CD1c-positive myeloid dendritic cell (primary cell): ENCODE data around the gene CLCF1.

Experiments
- DNase-seq: peaks from one replicate; pipeline ENCODE4 v3.0.0-alpha.2; 2016; ENCODE audit errors: extremely low spot score

CLCF1 gene

DNA sequence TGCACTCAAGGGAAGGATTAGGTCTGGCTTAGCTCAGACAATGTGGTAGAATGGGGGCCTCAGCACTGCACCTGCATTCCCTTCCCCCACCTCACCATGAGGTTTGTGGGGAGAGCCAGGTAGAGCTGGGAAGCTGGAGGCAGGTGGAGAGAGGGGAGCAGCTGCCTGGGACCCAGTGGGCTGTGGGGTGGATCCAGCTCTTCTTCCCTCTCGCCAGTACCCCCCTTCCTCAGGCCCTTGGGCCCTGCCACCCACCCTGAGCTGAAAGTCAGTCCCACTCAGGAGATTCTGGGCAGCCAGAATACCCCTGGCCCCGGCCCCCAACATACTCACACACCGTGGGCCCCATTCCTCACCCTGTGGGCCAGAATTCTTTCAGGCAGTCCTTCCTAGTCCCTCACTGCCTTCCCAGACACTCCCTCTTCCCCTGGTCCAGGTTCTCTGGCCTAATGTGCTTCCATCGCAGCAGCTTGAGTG, 17.0 kb downstream of the CLCF1 start:
- DNase-seq = no peak

GRCh38 chr11:67355794-67356386, 17.5 kb downstream of the CLCF1 start:
- DNase-seq = no peak

DNA sequence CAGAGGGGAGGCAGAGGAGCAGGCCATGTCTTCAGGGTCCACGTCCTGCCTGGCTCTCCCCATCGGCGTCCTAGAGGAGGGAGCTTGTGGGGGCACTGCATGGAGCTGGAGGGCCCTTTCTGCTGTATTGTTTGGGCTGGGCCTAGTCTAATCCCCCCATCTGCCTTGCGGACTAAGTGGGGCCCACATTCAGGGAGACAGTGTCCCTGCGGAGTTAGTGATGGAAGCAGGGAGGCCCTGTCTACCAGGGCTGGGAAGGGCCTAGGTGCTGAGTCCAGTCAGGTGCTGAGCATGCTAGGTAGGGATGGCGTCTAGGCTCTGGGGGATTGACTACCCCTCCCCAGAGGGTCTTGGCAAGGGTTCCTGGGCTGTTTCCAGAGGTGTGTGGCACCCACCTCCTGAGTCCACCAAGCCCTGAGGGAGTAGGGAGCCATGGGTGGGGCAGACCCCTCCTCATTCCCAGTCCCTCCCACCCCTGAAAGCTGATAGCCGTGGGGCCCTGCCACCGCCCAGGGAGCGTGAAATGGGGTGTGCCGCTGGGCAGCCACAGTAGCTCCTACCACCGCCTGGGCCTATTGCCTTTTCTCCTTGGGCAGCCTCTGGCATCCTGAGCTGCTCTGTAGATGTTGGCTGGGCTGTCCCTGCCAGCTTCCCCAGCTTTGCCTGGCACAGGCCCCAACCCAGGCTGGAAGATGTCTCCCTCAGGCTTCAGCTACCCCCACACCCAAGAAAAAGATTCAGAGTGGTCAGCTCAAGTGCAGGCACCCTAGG, 18.2 kb downstream of the CLCF1 start:
- no peak for DNase-seq

DNA sequence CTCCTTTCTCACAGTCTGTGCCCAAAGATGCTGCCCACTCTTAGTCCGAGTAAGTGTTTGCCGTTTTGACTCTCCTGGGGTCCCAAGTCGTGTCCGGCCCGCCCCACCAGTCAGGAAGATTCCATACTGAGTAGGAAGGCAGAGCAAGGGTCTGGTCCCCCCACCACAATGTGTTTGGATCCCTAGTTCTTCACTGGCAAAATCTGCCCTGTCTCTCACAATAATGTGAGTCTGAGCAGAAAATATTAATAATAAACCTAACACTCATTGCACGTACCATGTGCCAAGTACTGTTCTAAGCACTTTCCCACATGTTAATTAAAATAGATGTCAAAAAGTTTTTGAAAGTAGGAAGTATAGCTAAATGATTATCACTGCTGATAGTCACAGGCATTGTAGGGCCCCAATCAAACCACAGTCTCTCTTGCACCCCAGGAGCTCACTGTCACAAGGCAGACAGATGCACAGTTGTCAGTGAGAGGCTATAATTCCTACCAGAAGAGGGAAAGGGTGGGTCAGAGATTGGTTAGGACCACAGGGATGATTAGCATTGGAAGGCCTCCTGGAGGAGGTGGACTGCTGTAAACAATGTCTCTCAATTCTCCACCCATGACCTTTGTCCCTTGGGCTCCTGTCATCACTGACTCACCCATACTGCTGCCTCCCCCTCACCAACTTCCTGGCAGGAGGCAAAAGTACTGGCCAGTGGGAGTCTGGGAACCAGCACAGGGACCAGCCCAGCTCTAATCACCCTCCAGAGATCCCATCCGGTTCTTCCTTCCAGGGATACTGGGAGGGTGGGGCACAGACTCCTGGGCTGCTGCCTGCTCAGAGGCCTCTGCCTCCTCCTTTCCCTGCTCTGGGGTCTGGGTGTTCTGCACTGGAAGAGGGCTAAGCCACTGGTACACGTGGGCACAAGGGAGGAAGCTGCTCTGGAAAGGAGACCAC, 19.0 kb downstream of the CLCF1 start:
- DNase-seq = peak; percentile 83

DNA sequence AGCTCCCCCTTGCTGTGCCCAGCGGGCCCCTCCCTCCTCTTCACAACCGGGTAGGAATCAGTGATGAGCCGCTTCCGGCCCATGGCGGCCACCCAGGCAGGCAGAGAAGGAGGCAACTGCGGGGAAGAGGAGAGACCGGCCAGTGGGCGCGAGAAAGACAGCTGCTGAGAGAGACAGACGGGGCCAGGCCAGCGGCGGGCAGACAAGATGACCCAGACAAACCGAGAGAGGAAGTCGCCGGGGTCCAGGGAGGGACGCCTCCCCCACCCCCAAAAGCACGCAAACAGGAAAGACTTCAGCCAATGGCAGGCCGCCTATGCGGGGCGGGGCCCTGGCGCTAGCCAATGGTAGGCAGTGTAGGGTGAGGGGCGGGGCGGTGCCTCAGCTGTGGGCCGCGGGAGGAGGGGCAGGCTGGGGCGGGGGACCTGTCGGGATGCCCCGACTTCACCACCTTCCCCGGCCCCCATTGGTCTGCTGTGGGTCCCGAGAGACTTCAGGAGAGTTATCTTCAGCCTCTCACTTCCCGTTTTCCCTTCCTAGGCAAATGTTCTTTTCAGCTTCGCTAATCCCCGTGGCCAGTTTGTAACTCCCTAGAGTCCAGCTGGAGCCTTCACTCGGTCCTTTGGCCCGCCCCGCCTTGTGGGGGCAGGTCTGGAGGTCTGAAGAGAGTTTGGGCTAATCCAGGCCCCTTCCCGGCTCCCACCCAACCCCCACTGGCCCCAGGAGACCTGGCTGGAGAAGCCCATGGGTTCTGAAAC, 19.9 kb downstream of the CLCF1 start, which contains the start of gene POLD4:
Gene POLD4, minus strand, starts transcription at position 230 of the 758 bp plus-strand sequence. Its CDS starts 147 bp downstream, at position 83.
- DNase-seq = peak; percentile 98

DNA sequence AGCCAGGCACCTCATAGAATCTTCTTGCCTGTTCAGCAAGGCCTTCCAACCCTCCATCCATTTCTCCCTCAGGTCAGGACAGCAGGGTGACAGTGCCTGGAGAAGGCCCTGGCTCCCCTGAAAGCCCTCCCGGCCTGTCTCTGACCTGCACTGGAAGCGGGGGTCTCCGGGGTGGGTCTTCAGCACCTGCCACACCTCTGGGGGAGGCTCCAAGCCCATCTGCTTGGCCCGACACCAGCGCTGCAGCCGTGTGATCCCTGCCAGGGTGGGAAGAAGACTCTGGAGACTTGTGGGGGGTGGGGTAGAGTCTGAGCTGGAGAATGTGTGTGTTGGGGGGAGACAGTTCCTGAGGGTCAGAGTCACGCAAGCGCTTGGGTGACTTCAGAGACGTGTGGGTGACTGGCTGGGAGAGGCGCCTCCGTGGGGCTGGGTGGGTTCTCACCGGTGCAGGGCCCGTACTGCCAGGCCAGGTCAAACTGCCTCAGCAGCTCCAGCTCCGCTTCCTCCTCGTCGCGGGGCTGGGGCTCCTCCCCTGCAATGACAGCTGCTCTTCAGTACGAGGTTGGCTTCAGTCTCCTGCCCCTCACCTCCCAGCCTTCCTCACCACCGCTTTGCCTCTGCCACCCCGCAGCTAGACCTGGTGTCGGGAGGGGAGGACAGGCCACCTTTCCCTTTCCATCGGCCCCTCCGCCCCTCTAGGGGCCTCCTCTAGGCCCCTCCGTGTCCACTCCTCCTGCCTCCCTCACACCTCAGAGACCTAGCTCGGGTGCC, 20.7 kb downstream of the CLCF1 start:
- DNase-seq = peak; percentile 70

DNA sequence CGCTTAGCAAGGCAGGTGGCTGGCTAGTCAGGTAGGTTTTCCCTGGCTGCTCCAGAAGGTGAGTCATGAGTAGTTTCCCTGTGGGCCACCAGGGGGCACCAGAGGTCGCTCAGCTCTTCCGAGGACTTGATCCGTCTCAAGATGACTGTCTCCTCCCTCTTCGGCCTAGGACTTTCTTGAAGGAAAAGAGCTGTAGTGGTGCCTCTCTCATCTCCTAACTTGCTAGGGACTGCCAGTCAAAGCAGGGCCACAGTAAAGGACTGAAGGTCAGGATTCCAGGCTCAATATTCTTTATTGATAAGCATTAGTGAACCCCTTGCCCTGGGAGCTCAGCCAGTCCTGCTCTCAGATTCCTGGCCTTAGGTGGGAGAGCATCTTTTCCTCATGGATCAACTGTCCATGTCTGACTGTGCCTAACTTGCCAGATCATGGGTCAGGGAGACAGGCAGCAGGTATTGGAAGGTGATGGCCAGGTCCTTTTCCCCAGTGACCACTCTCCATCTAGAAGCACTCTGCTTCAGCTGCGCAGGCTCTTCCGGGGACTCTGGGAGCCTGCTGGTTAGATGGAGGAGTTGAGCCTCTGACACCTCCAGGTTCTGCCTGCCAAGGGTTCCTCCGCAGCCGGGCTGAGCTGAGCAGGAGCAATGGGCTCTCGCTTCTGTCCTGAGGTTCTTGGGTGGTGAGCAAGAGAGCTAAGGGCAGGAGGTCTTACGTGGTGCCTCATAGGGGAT, 22.0 kb downstream of the CLCF1 start:
- peak; percentile 89 for DNase-seq

DNA sequence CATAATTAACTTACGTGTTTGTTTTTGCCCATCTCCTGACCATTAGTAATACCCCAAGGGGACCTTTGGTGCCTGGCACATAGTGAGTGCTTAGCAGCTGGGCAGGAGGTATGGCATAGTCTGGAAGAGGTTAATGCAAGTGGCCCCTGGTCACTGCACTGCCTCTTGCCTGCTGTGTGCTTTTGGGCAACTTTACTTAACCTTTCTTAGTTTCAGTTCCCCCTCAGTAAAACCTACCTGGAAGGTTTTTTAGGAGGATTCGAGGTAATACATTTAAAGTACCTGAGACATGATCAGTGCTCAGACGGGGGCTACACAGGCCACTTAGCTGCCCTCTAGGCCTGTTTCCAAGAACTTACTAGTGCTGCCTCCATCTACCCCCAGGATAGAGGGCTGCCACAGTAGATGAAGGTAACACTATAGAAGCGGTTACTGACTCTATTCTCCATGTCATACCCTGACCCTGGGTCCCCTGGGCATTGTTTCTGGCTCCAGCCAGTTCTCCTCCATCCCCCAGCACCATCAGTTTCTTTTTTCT, 23.4 kb downstream of the CLCF1 start:
- no peak for DNase-seq

GRCh38 chr11:67349457-67349856, 23.9 kb downstream of the CLCF1 start:
- no peak for DNase-seq

GRCh38 chr11:67349036-67349435, 24.4 kb downstream of the CLCF1 start:
- no peak for DNase-seq

- no peak for DNase-seq
Measured at GRCh38 chr11:67347964-67348749, 25.2 kb downstream of the CLCF1 start.

- peak; percentile 51 for DNase-seq
Measured at GRCh38 chr11:67345920-67346819, 27.2 kb downstream of the CLCF1 start.

DNA sequence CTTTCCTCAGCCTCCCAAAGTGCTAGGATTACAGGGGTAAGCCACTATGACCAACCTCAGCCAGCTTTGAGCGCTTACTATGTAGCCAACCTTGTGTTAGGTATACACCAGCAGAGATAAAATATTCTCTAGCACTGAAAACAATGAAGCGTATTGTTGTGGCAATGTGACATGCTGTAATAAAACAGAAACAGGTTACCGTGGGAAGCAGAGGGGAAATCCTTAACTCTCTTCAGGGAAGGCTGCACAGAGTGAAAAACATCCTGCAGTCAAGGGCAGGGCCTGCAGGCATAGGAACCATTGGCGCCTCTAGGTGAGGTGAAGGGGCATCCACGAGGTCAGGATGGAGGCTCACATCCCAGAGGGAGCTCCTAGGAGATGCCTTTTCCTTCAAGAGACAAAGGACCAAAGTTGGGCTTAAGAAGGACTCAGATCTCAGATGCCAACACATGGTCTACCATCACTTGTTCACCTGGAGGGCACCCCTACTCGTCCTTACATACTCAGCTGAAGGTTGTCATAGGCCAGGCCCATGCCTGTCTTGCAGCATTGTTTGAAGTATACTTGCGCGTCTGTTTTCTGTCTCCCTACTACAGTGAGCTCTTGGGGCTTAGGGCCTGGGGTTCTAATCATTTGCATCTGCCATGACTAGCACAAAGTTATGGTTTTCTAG, 28.0 kb downstream of the CLCF1 start:
- DNase-seq = no peak

DNA sequence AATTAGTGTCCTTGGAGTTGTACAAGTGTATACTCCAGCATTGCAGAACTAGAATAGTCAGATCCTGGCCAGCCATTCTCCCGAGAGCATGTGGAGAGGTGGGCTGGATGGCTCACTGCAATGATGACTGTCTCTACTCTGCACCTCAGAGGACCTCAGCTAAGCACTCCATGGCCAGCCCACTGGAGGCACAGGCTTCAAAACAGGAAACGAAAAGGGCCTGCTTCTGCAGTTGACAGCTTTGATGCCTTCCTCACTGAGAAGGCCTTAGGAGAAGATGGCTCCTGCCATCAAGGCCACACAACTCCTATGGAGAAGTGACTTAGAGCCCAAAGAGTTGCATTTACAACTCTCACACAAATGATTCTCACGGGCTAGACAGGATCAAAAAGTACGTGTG, 29.1 kb downstream of the CLCF1 start:
- peak; percentile 66 for DNase-seq

DNA sequence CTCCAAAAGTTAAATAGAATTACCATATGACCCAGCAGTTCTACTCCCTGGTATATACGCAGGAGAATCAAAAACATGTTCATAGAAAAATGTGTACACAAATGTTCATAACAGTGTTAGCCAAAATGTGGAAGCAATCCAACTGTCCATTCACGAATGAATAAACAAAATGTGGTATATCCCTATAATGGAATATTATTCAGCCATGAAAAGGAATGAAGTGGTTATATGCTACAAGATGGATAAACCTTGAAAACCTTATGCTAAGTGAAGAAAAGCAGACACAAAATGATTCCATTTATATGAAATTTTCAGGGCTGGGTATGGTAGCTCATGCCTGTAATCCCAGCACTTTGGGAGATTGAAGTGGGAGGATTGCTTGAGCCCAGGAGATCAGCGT, 36.1 kb downstream of the CLCF1 start:
- DNase-seq = no peak

DNA sequence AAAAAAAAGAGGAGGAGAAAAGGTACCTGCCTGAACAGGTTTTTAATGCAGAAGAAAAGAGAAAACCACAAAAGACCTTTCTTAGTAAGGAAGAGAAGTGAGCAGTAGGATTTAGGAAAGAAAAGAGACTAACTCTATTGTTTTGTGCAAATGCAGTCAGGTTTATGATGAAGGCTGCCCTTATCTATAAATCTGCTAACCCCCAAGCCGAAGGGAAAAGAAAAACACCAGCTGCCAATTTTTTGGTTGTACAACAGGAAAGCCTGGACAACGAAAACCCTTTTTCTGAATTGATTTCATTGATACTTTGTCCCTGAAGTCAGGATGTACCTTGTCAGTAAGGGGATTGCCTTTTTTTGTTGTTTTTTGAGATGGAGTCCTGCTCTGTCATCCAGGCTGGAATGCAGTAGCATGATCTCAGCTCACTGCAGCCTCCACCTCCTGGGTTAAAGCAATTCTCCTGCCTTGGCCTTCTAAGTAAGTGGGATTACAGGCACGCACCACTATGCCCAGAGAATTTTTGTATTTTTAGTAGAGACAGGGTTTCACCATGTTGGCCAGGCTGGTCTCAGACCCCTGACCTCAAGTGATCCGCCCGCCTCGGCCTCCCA, 41.2 kb downstream of the CLCF1 start:
- DNase-seq = no peak

- no peak for DNase-seq
Measured at GRCh38 chr11:67323526-67323925, 49.9 kb downstream of the CLCF1 start.
